Testis (tissue), 2 donors: ENCODE results near the gene SAAL1.

Experiments
- CTCF ChIP-seq, 3 experiments: fragments of 450-650 bp in 2 of 3; fragments of 200-600 bp in 1 of 3; sonication (generic) in 1 of 3; IDR thresholded peaks; one replicate each; pipeline ENCODE4 v1.5.1; 2016 to 2019; ENCODE audit warnings: antibody characterized with exemption in 3 of 3, mild to moderate bottlenecking in 2 of 3, moderate library complexity in 1 of 3
- POLR2A ChIP-seq: fragments of 450-650 bp; IDR thresholded peaks from one replicate; pipeline ENCODE4 v1.6.1; 2017; ENCODE audit warnings: antibody characterized with exemption, mild to moderate bottlenecking, moderate library complexity

- TF ChIP-seq CTCF (IDR thresholded peaks at IDR 0.05) (no peak), POLR2A (no peak)
These were observed 17.5 kb downstream of the SAAL1 start for GRCh38 chr11:18088366-18088765.
